NCI-H1694 treated with DMSO at 0.1 percent for 48 hours (cell line): ENCODE data around the gene PRSS38.

Experiments
- DNase-seq: peaks from one replicate; lab custom pipeline; 2025; lab: John Stamatoyannopoulos, UW

The PRSS38 gene

DNA sequence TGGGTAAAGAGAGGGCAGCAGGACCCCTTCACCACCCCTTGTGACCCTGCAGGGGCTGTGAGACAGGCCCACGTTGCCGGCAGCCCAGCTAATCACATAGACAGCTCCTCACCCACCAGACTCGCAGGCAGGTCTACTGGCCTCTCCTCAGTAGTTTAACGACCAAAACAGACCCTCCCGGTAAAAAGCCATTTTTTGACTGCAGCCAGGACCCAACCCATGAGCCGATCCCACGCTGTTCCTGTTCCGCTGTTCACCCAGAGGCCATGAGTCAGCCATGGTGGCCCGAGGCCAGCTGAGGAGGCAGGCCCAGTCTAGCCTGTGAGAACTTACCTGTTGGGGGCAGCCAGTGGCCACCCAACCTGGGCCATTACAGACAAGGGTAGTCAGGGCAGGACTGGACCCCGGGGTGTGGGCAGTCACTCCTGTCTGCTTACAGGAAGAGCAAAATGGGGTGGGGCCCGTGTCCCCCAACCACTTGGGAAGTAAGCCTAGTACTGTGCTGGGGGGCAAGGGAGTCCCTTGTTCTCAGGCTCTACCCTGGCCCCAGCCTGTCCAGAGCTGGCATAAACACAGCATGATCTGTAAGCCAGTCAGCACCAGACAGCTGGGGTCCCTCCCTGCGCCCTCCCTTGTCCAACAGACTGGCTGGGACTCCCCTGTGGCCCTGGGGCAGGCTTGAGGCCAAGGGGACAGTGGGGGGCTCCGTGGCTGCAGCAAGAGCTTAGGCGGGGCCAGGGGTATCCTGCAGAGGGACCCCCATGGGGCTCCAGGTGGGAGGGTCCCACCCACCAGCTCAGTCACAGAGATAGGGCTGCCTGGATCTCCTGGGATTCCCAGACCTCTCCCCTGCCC, 70.4 kb downstream of the PRSS38 start:
- DNase-seq, result no peak

DNA sequence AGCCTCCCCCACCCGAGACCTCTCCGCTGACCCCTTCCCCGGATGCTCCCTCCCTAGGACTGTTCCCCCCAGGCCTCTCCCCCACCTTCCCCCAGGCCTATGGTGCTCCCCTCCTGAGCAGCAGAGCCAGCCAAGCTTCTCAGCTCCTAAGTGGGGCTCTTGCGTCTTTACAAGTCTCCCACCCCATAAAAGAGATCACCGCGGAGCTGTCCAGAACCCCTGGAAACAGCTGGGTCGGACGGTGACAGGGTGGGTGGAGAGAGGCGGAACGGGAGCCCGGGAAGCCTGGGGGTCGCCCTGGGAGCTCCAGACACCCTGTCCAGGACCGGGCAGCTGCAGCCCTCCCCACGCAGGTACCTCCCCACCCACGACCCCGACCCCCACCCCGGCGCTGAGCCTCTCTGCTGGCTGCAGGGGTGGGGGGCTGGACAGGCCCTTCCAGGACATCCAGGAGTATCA, 71.1 kb downstream of the PRSS38 start:
- DNase-seq, result no peak

DNA sequence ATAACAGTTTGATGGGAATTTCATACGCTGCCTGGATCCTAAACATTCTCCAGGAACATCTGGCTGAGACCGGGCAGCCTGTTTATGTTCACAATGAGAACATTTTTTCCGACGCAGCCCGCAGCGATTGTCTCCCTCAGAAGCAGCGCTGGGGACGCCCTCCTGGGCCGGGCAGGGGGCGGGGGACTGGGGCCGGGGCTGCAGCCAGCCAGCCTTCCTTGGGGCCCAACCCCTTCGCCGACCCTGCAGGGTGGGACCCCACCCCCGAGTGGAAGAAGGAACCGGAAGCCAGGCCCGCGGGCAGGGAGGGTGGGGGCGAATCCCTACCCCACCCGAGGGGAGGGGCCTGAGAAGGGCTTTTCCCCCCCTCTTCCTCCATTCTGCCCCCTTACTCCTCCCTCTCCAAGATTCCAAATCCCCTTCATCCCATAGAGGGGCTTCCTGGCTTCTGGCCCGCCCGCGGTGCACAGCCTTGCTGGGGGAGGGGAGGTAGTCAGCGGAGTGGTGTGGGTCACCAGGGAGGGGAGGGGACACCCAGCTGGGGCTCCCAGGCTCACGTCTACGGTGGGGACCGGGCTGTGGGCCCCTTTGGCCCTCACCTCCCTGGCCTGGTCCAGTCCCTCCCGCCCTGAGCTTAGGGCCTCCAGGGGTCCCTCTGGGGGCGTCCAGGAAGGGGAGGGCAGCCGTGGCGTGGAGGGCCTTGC, 71.7 kb downstream of the PRSS38 start:
- peak; percentile 35 for DNase-seq

DNA sequence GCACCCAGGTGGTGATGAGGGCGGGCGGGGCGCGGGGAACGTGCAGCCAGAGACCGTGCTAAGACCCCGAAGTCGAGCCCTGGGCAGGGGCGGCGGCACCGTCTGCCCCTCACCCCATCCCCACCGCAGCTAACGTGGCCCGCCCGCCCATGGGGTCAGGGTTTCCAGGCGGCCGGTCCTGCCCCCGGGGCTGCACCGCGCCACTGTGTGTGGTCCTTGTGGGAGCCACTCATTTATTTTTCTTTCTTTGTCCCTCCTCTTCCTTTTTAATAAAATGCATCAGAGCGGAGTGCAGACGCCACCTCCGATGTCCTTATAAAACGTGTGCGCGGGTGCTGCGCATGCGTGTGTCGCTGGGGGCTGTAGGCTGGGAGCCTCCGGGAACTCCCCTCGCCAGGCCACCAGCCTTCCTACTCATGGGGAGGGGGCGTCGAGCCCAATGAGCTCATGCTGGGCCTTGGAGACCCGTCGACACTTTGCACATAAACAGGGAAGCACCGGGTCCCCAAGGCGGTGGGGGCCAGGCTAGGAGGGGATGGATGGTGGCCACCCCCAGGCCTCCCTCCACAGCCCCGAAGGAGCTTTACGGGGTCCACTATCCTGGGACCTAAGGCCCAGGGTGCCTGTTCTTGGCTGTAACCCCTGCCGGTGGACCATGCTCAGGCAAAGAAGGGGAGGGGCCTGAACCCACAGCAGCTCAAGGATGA, 72.4 kb downstream of the PRSS38 start:
- DNase-seq, result no peak

DNA sequence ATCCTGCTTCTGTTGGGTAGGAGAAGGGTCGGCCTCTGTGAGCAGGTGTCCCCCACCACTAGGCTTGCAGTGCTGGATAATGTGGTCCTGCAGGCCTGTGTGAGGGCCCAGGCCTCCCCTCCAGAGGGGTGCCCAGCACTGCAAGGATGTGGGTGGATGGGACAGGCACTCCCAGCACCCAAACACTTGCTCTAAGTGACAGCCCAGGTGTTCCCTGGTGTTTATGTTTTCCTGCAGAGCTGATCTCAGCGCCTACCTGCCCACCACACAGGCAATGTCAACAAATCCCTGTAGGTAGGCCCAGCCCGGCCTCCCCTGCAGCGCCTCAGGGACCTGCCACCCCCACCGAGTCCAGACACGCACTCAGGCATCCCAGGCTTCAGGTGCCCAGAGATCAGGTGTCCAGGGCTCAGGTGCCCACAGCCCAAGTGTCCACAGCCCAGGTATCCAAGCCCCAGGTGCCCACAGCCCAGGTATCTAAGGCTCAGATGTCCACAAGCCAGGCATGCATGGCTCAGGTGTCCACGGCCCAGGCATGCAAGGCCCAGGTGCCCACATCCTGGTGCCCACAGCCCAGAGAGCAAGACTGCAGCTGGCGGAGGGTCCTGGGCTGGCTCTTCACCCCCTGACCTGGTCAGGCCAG, 73.0 kb downstream of the PRSS38 start:
- no peak for DNase-seq

DNA sequence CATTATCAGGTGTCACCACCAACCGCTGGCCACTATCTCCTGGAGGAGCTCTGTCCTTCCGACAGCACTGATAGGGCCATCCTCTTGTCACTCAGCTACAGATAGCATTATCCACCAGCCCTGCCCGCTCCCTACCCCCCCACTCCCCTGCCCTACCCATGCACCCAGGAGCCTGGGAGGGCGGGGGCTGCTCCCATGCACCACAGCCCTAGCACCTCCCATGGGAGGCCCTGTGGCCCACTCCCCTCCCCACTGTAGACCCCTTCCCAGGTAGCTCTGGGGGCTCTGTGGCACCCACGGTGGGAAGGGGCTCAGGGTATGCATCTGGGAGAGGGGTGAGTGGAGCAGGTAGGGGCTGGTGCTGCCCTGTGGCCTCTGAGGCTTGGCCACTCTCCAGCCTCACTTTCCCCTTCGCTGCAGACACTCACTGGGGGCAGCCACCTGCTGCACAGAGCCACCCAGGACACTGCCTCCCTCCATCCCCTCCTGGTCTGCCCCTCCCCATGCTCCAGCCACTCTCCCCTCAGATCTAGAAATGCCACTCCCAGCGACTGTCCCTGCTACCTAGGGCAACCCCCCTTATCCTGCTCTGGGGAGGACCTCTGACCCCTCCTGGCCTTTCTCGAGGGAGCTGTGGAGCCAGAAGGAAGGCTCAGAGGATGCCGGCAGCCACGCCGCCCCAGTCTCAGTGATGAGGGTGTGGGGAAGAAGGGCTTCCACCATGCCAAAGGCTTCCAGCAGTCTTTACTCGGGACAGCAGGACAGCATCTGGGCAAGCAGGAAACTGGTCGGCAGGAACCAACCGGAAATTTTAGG, 73.8 kb downstream of the PRSS38 start:
- no peak for DNase-seq

DNA sequence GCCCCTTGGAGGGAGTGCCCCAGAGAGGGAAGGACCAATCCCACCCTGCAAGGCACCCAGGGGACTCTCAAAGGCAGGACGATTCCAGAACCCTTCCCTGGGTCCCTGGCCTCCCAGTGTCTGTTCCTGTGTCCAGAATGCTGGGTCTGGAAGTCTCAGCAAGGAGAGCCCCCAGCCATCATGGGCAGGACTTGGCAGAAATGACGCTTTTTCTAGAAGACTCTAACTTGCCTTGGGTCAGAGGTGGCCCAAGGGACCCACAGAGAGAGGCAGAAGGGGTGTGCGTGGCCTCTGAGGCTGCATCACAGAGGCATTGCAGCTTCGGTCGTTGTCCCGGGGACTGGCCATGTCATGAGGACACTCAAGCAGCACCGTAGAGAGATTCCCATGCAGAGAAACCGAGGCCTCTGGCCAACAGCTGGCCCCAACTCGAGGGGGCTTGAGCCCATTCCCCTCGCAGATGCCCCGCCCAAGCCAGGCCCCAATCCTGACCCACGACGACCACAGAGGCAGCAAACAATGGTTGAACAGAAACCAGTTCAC, 74.5 kb downstream of the PRSS38 start:
- no peak for DNase-seq

DNA sequence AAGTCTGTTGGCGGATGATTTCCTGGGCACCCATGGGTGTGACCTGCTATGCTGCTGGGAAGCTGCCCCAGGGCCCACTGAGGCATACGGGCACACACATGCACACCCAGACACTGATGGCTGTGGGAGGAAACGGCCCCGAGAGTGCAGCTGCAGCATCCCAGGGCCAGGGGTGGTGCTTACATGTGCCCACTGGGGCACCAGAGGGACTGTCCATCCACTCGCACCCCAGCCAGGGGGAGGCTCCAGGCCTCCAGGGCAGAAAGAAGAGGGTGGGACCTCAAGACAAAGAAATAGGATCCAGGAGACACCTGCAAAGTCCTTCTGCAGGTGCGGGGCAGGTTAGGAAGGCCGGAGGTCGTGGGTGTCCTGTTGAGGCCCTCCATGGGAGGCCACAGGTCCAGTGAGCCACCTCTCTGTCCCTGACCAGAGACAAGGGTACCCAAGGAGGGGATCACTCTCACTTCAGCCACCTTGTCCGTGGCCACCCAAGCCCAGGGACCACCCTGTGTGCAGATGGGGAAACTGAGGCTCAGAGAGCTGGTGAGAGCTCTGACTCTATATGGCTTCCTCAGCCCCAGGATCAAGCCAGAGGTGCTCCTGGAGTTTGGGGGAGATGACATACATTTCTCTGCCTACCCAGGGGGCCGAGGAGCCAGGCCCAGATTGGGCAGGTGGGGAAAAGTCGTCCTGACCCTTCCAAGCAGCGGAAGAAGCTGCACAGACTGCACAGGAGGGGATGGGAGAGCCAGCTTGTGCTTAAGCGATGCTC, 75.2 kb downstream of the PRSS38 start:
- DNase-seq, result no peak

DNA sequence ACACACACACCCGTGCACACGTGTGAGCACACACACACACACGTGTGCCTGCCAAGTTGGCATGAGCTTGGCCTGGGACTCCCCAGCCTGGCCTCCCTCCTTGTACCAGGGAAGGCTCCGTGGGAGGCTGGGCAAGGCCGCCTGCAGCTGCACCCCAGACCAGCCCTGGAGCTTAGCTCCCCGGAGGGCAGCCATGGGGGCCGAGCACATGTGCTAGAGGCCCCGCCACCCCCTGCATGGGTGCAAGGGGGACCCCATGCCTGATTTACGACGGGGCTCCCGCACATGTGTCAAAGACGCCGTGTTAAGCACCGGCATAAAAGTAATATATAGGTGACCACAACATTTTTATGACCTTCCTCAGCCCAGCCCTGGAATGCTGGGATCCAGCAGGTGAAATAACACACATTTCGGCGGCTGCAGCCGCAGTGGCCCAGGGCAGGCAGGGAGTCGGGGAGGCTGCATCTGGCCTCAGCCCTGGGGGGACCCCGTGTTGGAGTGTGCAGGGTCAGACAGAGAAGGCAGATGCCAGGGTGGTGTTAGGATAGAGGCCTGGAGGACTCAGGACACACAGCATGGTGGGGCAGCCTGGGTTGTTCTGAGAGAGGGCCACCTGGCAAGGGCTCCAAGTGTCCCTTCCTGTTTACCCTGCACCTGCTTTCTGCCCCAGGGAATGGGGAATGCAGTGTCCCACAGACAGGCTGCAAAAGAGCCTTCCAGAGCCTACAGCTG, 75.9 kb downstream of the PRSS38 start:
- DNase-seq, result no peak

DNA sequence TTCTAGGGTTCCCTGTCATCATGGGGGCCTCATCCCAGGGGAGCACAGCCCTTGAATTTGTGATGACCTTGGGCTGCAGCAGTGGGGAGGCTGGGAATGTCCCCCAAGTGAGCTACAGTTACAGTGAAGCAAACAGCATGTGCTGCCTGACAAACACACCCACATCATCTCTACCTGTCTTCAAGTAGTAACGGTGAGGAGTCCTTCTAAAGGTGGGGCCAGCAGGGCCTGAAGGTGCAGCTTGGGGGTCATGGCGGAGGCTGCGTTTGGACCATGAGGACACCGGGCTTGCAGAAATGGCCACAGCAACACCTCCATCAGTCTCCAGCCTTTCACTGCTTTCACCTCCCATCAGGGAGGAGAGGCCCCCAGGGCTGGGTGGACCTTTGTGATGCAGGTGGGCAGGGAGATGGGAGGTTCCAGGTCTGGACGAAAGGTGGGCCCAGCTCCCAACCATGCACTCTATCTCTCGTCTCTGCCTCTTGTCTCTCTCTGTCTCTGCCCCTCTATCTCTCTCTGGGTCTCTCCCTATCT, 76.5 kb downstream of the PRSS38 start:
- no peak for DNase-seq

DNA sequence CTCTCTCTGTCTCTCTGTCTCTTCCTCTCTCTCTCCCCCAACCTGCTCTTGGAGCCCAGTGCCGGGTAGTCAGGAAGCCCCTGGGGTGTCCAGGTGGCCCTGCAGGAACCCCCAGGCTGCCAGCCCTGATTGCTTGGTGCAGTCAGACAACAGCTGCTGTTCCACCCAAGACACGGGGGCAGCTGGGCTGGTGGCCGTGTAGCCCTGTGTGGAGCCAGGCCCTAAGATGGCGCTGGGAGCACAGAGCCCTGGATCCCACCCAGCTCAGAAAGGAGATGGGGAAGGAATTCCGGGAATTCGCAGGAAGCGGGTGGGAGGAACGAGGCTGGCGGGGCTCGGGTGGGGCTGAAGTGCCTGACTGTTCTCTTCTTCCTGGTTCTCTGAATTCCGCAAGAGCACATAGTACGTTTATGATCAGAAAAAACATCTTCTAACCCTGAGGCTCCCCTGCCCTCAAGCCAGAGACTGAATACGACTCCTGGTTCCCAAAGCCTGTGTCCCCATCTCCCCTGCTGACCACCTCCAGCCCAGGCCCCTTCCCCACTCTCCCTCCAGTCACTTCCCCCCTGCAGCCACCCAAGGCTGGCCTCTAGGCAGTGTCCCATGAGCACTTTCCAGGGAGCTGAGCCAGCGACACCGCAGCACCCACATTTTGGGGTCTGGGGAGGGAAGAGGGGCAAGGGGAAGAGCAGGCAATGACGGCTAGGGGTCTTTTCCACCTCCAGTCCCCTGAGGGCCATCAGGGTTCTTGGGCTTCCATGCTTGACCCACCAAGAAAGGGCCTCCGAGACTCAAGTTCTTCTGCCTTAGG, 77.2 kb downstream of the PRSS38 start:
- DNase-seq, result no peak

DNA sequence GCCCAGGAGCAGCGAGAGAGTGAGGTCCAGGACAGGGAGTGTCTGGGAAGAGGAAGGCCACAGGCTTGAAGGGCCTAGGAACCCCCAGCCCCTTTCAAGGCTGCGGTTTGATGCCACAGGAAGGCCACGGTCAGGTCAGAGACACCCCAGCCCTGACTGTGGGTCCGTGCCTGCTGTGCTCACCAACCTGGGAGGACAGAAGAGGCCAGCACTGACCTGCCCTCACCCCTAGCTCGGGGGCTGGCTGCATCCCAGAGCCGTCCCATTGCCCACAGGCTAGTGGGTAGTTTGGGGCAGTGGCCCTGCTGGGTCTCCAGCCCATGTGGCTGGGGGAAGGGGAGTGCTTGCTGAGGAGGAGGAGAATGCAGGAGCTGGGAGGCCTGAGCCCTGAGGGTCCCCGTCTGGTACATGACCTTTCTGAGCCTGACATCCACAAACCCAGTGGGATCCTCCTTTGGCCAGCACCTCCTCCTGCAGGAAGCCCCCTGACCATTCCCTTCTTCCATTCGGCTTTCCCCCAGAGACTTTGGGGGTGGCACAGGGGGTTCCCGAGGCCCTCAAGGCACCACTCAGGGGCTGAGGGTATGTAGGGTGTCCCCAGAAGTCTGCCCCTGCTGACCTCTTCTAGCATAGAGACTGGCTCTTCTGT, 77.9 kb downstream of the PRSS38 start:
- no peak for DNase-seq

DNA sequence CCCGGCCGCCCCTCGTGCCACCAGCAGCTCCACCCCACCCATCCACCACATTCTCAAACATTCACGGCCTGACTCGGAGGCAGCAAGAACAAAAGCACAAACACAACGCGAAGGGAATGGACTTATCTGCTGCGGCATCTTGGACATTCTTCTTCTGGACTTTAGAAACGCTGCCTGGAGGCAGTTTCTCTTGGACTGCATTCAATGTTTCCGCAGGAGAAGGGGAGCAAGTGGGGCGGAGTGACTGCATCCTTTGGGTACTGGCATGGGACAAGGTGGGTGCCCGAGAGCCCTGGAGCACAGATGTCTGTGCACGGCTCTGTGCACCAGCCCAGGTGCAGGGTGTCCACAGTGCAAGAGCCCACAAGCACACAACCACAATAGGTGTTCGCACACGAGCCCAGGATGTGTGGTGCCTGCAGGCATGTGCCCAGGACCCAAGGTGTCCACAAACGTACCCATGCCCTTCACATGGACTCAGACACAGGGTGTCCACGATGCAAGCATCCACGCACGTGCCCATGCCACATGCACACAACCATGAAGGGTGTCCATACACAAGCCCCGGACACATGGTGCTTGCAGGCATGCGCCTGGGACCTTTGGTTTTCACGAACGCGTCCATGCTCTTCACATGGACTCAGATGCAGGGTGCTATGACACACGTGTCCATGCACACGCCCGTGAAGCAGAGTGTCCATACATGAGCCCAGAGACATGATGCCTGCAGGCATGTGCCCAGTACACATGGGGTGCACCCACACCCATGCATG, 78.7 kb downstream of the PRSS38 start:
- no peak for DNase-seq

DNA sequence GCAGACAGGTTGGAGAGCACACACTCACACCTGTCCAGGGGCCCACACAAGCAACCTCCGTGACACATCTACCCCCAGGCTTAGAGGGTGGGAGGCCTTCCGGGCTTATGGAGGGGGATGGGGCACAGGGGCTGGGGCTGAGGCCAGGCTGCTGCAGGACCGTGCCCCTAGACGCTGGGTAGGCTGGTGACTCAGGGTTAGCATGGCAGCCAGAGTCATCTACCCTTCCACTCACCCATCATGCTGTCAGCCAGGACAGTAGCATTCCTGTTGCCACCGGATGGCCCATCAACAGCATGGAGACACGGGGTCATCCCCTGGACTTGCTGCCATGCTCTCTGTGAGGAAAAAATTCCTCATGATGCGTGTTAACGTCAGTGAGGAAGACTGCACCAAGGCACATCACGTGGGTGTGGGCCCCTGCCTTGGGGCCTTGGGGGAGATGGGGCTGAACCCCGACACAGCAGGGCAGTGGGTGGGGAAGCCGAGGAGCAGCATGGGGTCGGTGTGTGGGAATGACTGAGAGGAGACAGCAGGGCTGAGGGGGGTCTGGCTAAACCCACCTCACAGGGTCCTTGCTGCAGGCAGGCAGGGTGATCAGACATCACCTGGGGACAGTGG, 79.5 kb downstream of the PRSS38 start:
- DNase-seq, result no peak
